HepG2 (cell line): ENCODE measurements around the gene RNF5. TPM values are rescaled to one million over a fixed set of nuclear protein-coding genes. Genes with fewer than 3 reads are reported as not detected.
A peak's percentile ranks its signal among the peaks of the same experiment; 100 is the strongest.

ENCODE experiments used
- ATAC-seq: fragments of 200-7000 bp; cut with Tn5 transposase; 3 replicates; pipeline ENCODE4 v1.9.1; 2020; ENCODE audit warnings: mild to moderate bottlenecking, moderate library complexity
- BruUV-seq: library from RNA; stranded (reverse); fragments of 400-500 nt; replicated peaks from 2 replicates; lab custom pipeline; 2021; lab: Mats Ljungman, UMichigan
- CTCF ChIA-PET: fragments of 300-600 bp; formaldehyde crosslinking; extraction: SDS; loops from one replicate; lab custom pipeline; 2021; ENCODE audit warnings: low total read pairs, inconsistent platforms, low intra/inter-chr PET ratio; lab: Yijun Ruan, JAX
- POLR2A ChIA-PET: fragments of 350-600 bp; sonication (Branson Sonifier 250); formaldehyde crosslinking; loops from one replicate; lab custom pipeline; 2020; ENCODE audit warnings: antibody characterized with exemption, inconsistent platforms; lab: Yijun Ruan, JAX
- DNase-seq: peaks from one replicate; pipeline ENCODE4 v3.0.0-alpha.2; 2015; ENCODE audit warnings: low spot score
- FAIRE-seq: peaks from 3 replicates; lab custom pipeline; 2011; peaks lifted over from hg19 to GRCh38; lab: Jason Lieb, UNC
- H2AFZ ChIP-seq: one replicate; pipeline ENCODE4 v1.6.1; 2011; ENCODE audit warnings: low read length, inconsistent platforms
- H3K27ac ChIP-seq: fragments of 300-600 bp; 3 replicates; pipeline ENCODE4 v1.8.0; 2011; ENCODE audit warnings: mixed run types, mild to moderate bottlenecking, mixed read lengths, low read length, inconsistent platforms; ENCODE audit not compliant: insufficient read depth; ENCODE audit errors: extremely low read length
- H3K27me3 ChIP-seq, 2 experiments: fragments of 200-600 bp in 1 of 2; 2 replicates in 1 of 2; 3 replicates in 1 of 2; pipeline versions ENCODE4 v1.6.0 to v1.8.0; 2011; ENCODE audit warnings: low read length in 2 of 2, mild to moderate bottlenecking in 2 of 2, moderate library complexity in 2 of 2, inconsistent platforms in 1 of 2; ENCODE audit not compliant: insufficient read depth in 2 of 2, control insufficient read depth in 1 of 2
- H3K36me3 ChIP-seq, 2 experiments: fragments of 200-600 bp in 1 of 2; replicated peaks in 1 of 2; 2 replicates in 1 of 2; 3 replicates in 1 of 2; pipeline versions ENCODE4 v1.5.1 to v1.8.0; 2011; ENCODE audit warnings: low read length in 2 of 2, inconsistent platforms in 1 of 2; ENCODE audit not compliant: insufficient read depth in 2 of 2, control insufficient read depth in 1 of 2
- H3K4me1 ChIP-seq: 2 replicates; pipeline ENCODE4 v1.5.1; 2012; ENCODE audit warnings: low read length, inconsistent platforms; ENCODE audit not compliant: insufficient read depth
- H3K4me2 ChIP-seq: 2 replicates; pipeline ENCODE4 v1.6.0; 2011; ENCODE audit warnings: low read depth, low read length, inconsistent platforms
- H3K4me3 ChIP-seq, 3 experiments: fragments of 200-600 bp in 1 of 3; sonication (generic), shearing (Covaris generic) in 1 of 3; replicated peaks in 1 of 3; 2 replicates each; pipeline ENCODE4 v1.5.1; 2011 to 2016; ENCODE audit warnings: low read length in 3 of 3, inconsistent platforms in 2 of 3, low read depth in 2 of 3, mild to moderate bottlenecking in 2 of 3, control low read depth in 1 of 3, mixed read lengths in 1 of 3; ENCODE audit not compliant: insufficient read depth in 1 of 3
- H3K79me2 ChIP-seq: one replicate; pipeline ENCODE4 v1.6.1; 2011; ENCODE audit warnings: low read length, inconsistent platforms; ENCODE audit not compliant: insufficient read depth
- H3K9ac ChIP-seq: 2 replicates; pipeline ENCODE4 v1.6.0; 2011; ENCODE audit warnings: mild to moderate bottlenecking, low read depth, low read length, inconsistent platforms; ENCODE audit not compliant: insufficient read depth
- H3K9me3 ChIP-seq: 2 replicates; pipeline ENCODE4 v1.5.1; 2012; ENCODE audit warnings: mild to moderate bottlenecking, low read length
- H4K20me1 ChIP-seq: 2 replicates; pipeline ENCODE4 v1.6.0; 2011; ENCODE audit warnings: inconsistent platforms, mild to moderate bottlenecking, low read length, moderate library complexity; ENCODE audit not compliant: insufficient read depth
- AGO2 ChIP-seq: fragments of 200-400 bp; formaldehyde crosslinking; optimal IDR thresholded peaks from 2 replicates; pipeline ENCODE3; 2017; ENCODE audit warnings: mild to moderate bottlenecking, low read depth, low read length, moderate library complexity
- ASH2L ChIP-seq: fragments of 300-600, 200-600 bp; sonication (generic); IDR thresholded peaks from 2 replicates; pipeline ENCODE4 v1.7.0; 2017; ENCODE audit warnings: low read depth, mild to moderate bottlenecking, moderate library complexity, mixed read lengths, low read length; ENCODE audit not compliant: insufficient read length
- CCDC6 ChIP-seq: sonication (generic); formaldehyde crosslinking; IDR thresholded peaks from 2 replicates; pipeline ENCODE4 v1.8.1; 2022; ENCODE audit warnings: mild to moderate bottlenecking, missing genetic modification reagents, moderate library complexity
- CTCF ChIP-seq: sonication (generic); formaldehyde crosslinking; IDR thresholded peaks from 2 replicates; pipeline ENCODE4 v1.5.0; 2020; ENCODE audit warnings: mild to moderate bottlenecking, missing genetic modification reagents, moderate library complexity
- DDIT3 ChIP-seq: sonication (generic); formaldehyde crosslinking; IDR thresholded peaks from 2 replicates; pipeline ENCODE4 v1.4.0; 2020; ENCODE audit warnings: mild to moderate bottlenecking, missing genetic modification reagents
- FOXM1 ChIP-seq: sonication (generic); formaldehyde crosslinking; IDR thresholded peaks from 2 replicates; pipeline ENCODE4 v1.5.0; 2020; ENCODE audit warnings: missing genetic modification reagents
- MED1 ChIP-seq: sonication (generic); formaldehyde crosslinking; IDR thresholded peaks from 2 replicates; pipeline ENCODE4 v1.4.0; 2020; ENCODE audit warnings: missing genetic modification reagents
- PAX8 ChIP-seq: sonication (generic); formaldehyde crosslinking; IDR thresholded peaks from 2 replicates; pipeline ENCODE4 v1.8.0; 2022; ENCODE audit warnings: mild to moderate bottlenecking, missing genetic modification reagents, borderline replicate concordance
- PCBP1 ChIP-seq: fragments of 200-400 bp; formaldehyde crosslinking; IDR thresholded peaks from 2 replicates; pipeline ENCODE4 v1.6.1; 2017; ENCODE audit warnings: mild to moderate bottlenecking, low read depth, low read length, borderline replicate concordance
- PHF8 ChIP-seq: sonication (generic); formaldehyde crosslinking; IDR thresholded peaks from 2 replicates; pipeline ENCODE4 v1.5.0; 2020; ENCODE audit warnings: missing genetic modification reagents
- POLR2A ChIP-seq, 2 experiments: IDR thresholded peaks; 2 replicates each; pipeline ENCODE4 v1.6.1; 2011; ENCODE audit warnings: low read depth in 2 of 2, low read length in 2 of 2, mild to moderate bottlenecking in 1 of 2, moderate library complexity in 1 of 2; ENCODE audit not compliant: insufficient read depth in 1 of 2
- RBFOX2 ChIP-seq: fragments of 200-400 bp; formaldehyde crosslinking; IDR thresholded peaks from 2 replicates; pipeline ENCODE4 v1.6.1; 2017; ENCODE audit warnings: low read depth, mild to moderate bottlenecking, low read length
- SALL1 ChIP-seq: sonication (generic); formaldehyde crosslinking; IDR thresholded peaks from 2 replicates; pipeline ENCODE4 v1.8.0; 2022; ENCODE audit warnings: mild to moderate bottlenecking, missing genetic modification reagents
- ZEB1 ChIP-seq: IDR thresholded peaks from 2 replicates; pipeline ENCODE4 v1.6.1; 2012; ENCODE audit warnings: mild to moderate bottlenecking, low read depth, inconsistent platforms; ENCODE audit not compliant: insufficient replicate concordance
- ZNF232 ChIP-seq: sonication (generic); formaldehyde crosslinking; IDR thresholded peaks from 2 replicates; pipeline ENCODE4 v1.4.0; 2020; ENCODE audit warnings: missing genetic modification reagents, borderline replicate concordance
- ZNF362 ChIP-seq: sonication (generic); formaldehyde crosslinking; IDR thresholded peaks from 2 replicates; pipeline ENCODE4 v1.4.0; 2020; ENCODE audit warnings: missing genetic modification reagents, mild to moderate bottlenecking, borderline replicate concordance
- WGBS: methylation state at CpG from one replicate; pipeline ENCODE4 v1.1.6; 2017; ENCODE audit warnings: low lambda C conversion rate; 5-methylcytosine and 5-hydroxymethylcytosine counted together
- in situ Hi-C: cut with HindIII; loops from 2 replicates; pipeline ENCODE4 v1.10.0; 2017; ENCODE audit warnings: low pct_unique_long_range_greater_than_20kb; ENCODE audit not compliant: extremely low pct_ligation_motif_present
- intact Hi-C: fragments of 100-400 bp; cut with micrococcal nuclease; formaldehyde crosslinking; loops from one replicate; pipeline ENCODE4 v1.10.0; 2022; ENCODE audit not compliant: unreplicated experiment
- polyA plus RNA-seq, 8 experiments: library from polyadenylated mRNA; depleted of rRNA in 3 of 8; stranded (reverse) in 7 of 8; unstranded in 1 of 8; fragments of >200 nt; fragmentation: Illumina TruSeq in 4 of 8; extraction: Trizol in 4 of 8; gene quantifications; 2 replicates each; pipeline versions ENCODE4 v1.2.1 to v1.2.3, GENCODE V29; 2011 to 2016; ENCODE audit warnings: low read depth in 4 of 8, missing spikeins in 1 of 8, mixed read lengths in 1 of 8; ENCODE audit not compliant: insufficient read depth in 1 of 8
- total RNA-seq, 5 experiments: library from RNA; depleted of rRNA; stranded (reverse); fragments of >200 nt; fragmentation: Illumina TruSeq; extraction: Trizol; gene quantifications; 2 replicates each; pipeline ENCODE4 v1.2.3, GENCODE V29; 2016; ENCODE audit warnings: low read depth in 1 of 5

RNF5 gene
- total and polyA plus RNA-seq, 2 of the 13 experiments (the other 11 are each of a cell fraction or from before 2014, with no cell fraction given), result 98.0 to 131 TPM

- TF ChIP-seq CTCF (CRISPR knock-in tag) (peak; percentile 41), AGO2 (peak; percentile 87), POLR2A (IDR thresholded peaks at IDR 0.05; ENCODE audit: insufficient read depth in 1 of 2, low read depth in 2 of 2, low read length in 2 of 2) (0 out of 4 replicates have a peak, but pooled peaks of 1 of the 2 experiments have one; percentile 38)
These were observed 11.7 kb upstream of the RNF5 start (continued) for GRCh38 chr6:32166411-32167061.

- 97% methylated on average over 32 of the region's 32 CpGs for WGBS
- in situ Hi-C loops, result no loop called here
- no peak overlapping the region for H2AFZ ChIP-seq
- TF ChIP-seq SALL1 (CRISPR knock-in tag) (no peak), PAX8 (CRISPR knock-in tag) (no peak), AGO2 (peak; percentile 77), ZNF362 (CRISPR knock-in tag) (no peak), ZNF232 (no peak), PHF8 (CRISPR knock-in tag) (no peak), ASH2L (no peak), ZEB1 (no peak), CCDC6 (CRISPR knock-in tag) (no peak), MED1 (no peak), PCBP1 (no peak), FOXM1 (CRISPR knock-in tag) (no peak), DDIT3 (no peak), RBFOX2 (peak; percentile 69; the same call in 1 of the 2 replicates)
- TF ChIP-seq, all 625 proteins: peak for 2
- Histone ChIP-seq H3K27me3 (no peaks in the 10 kb centered on the region), H3K36me3 (peaks cover 20 to 60% of the 10 kb centered on the region in 2 experiments), H3K9ac (no peak overlapping the region), H3K9me3 (no peaks in the 10 kb centered on the region), H3K79me2 (peaks cover under 1% of the 10 kb centered on the region), H3K27ac (no peak overlapping the region), H4K20me1 (no peaks in the 10 kb centered on the region), H3K4me3 (no peak overlapping the region), H3K4me2 (no peak overlapping the region), H3K4me1 (no peaks in the 10 kb centered on the region)
- BruUV-seq, result no TSS peak
- ATAC-seq, result no peak
- FAIRE-seq, result no peak
- CTCF ChIA-PET, result interaction anchor here (0.9 kb wide), 1 partner anchor 48 kb away, joined by 3 read pairs; no protein-coding TSS in a partner anchor
- intact Hi-C loops, result no loop called here
- no peak for DNase-seq
- POLR2A ChIA-PET, result interaction anchor here (1.3 to 1.5 kb wide), 2 partner anchors 9 to 10 kb away, joined by 3 to 5 read pairs; partner anchors contain the start of gene AGPAT1
These were observed 10.9 kb upstream of the RNF5 start for GRCh38 chr6:32167154-32167760.
